NOMO-1 (cell line): ENCODE data around the gene PTAR1.

ENCODE experiments used
- DNase-seq, 2 experiments: peaks; one replicate each; lab custom pipeline; 2025; ENCODE audit not compliant: unreplicated experiment in 2 of 2; lab: John Stamatoyannopoulos, UW

PTAR1 gene

GRCh38 chr9:69753830-69754229 lies 6.0 kb downstream of the PTAR1 start:
- no peak for DNase-seq

DNA sequence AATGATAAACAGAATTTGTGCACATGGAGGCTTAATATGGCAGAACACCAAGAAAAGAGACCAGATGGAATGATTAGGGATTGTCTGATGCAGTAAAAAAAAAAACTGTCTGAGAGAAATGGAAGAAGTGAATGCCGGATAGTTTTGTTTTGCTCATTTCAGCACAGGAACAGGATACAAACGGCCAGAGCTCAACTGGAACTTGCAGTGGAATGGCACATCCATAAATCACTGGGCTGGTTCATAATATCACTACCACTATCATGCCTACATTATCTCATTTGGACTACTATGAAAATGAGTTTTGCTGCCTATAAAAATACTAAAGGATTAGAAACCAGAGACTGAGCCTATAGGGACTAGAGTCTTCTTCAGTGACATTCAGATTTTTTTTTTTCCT lies 9.7 kb downstream of the PTAR1 start:
- no peak for DNase-seq

- DNase-seq: no peak
Observed at GRCh38 chr9:69748304-69748703, 11.5 kb downstream of the PTAR1 start.

DNA sequence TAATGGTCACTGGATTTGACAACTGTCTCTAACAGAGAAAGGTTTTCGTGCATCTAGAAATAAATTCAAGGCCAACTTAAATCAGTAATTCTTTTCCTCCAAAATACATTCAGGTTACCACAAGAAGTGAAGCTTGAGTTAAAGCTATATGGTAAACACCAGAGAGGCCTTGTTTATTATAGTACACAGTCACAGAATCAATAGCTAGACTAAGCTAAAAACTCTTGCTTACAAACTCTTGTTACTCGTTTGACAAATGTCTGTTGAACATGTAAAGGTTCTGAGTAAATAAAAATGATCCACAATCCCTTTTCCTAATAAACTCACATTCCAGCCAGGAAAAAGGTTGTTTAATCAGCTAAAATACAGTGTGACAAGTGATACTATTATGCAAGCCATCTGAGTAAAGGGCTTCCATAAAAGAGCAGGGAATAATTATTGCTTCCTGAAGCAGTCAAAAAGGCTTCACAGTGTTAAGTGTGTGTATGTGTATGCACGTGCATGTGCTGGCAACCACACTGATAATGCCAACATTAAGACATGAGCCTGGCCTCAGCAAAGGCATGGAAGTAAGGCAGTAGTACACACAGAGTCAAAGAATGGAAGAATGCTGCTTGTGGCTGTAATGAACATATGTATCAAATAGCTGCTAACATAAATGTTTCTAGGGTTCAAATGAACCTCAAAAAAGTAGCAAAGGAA lies 12.8 kb downstream of the PTAR1 start:
- DNase-seq: no peak

DNA sequence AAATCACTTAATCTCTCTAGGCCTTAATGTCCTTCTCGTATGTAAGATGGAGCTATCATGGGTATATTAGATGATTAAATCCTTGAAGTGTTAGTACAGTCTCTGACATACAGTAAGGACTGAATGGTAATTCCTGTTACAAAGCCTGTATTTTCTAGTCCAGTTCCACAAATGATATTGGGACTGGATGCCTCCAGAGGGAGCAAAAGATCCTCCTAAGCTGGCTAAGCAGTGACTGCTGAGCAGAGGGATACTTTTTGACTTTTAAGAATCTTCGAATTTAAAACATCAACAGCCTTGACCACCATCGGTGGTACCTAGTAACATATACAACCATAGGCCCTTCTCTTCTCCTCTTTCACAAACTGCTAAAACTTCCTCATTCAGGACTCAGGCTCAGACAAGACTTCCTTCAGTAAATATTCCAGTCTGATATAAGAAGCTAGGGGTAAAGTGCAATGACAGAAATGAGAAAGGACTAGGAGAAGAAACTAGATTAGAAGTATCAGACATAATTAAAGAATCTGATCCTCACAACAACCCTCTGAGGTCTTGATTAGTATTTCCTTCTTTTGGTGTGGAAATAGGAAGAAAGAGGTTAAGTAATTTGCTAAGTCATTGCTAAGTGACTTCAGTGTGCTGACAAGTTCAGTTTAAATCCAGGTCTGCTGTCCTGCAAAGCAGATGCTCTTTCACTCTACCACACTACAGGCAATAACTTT lies 13.9 kb downstream of the PTAR1 start:
- DNase-seq: peak in 1 of 2 experiments; percentile 53

GRCh38 chr9:69744688-69745380 lies 15.0 kb downstream of the PTAR1 start:
- no peak for DNase-seq

- no peak for DNase-seq
Observed at GRCh38 chr9:69743930-69744329, 15.9 kb downstream of the PTAR1 start.

DNA sequence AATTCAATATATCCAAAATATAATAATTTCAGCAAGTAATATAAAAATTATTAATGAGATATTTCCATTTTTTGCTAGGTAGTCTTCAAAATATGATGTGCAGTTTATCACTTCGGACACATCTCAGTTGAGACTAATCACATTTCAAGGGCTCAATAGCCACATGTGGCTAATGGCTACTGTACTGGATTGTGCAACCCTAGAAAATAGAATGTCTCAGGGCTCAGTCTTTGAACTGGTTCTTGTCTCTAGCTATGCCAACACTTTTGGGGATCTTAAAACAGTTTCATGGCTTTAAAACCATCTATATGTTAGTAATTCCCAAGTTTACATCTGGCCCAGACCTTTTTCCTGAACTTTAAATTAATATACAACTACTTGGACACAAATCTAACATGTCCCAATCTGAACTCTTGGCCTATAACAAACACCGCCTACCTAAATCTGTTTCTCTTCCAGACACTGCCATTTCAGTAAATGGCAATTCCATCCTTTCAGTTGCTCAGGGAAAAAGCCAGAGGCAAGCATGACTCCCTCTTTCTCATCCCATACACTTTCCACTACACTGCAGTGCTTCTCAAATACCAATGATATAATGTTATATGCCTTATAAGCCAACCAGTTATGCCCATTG lies 18.8 kb downstream of the PTAR1 start:
- DNase-seq: no peak

GRCh38 chr9:69731348-69731747 lies 28.5 kb downstream of the PTAR1 start:
- DNase-seq: no peak

DNA sequence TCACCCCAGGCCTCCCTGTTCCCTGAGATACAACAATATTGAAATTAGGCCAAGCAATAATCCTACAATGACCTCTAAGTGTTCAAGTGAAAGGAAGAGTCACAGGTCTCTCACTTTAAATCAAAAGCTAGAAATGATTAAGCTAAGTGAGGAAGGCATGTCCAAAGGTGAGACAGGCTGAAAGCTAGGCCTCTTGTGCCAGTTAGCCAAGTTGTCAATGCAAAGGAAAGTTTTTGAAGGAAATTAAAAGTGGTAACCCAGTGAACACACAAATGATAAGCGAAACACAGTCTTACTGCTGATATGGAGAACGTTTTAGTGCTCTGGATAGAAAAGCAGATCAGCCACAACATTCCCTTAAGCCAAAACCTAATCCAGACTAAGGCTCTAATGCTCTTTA lies 39.8 kb downstream of the PTAR1 start:
- DNase-seq: no peak

GRCh38 chr9:69719367-69719766 lies 40.4 kb downstream of the PTAR1 start:
- no peak for DNase-seq

GRCh38 chr9:69718218-69718617 lies 41.6 kb downstream of the PTAR1 start:
- DNase-seq: no peak

DNA sequence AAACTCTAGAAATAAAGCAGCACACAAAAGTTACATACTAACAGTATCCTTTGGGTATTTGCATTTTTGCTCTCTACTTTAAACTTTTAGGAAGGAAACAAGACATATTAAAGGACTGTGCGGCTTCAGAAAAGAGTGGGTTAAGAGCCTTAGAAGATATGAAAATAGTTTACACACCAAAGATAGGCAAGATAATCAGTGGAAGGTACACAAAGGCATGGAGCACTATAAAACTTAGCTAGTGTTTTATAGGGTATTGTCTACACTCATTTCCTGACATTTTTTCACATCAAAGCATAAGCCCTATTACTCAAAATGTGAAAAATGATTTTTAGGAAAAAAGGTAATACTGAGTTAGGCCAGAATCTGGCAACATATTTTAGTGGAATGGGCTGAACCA lies 44.0 kb downstream of the PTAR1 start:
- DNase-seq: no peak

- DNase-seq: no peak
Observed at GRCh38 chr9:69715096-69715495, 44.7 kb downstream of the PTAR1 start.

DNA sequence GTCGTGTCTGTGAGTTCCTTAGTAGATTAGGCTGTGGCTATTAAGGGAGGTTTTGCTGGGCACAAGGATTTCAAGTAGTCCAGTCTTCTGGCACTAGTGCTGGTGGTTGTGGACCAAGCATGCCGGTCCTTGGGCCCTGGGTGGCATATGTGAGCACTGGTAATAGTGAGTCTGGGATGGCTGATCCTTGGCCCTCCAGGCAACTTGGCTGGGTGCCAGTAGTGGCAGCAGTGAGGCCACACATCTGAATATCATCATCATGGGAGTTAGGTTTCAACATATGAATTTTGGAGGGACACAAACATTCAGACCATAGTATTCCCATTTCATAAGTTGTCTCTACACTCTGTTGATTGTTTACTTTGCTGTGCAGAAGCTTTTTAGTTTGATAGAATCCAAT lies 62.3 kb downstream of the PTAR1 start:
- DNase-seq: no peak

- DNase-seq: no peak
Observed at GRCh38 chr9:69696802-69697201, 63.0 kb downstream of the PTAR1 start.

DNA sequence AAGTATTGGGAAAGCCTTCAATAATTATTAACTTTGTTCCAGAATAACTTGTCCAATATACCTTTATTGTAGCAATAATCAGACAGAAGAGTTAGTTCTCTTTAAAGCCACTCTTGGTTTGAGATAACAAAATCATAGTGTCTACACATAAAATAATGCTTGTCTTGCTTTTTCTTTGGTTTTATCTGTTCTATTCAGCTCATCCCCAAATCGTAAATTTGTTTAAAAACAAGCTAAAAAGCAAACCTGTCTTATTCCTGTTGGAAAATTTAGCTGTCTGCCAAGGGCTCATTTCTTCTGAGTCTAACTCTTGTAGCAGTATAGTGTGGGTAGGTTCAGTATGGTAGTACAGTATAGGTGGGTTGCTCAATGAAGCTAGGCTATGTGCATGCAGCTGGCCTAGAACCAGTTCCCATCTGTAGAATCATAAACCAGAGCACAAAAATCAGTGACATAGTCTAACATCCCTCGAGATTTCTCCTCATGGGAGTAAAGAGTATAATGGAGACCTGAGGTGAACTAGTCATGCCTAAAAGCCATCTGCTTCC lies 69.7 kb downstream of the PTAR1 start:
- DNase-seq: no peak

DNA sequence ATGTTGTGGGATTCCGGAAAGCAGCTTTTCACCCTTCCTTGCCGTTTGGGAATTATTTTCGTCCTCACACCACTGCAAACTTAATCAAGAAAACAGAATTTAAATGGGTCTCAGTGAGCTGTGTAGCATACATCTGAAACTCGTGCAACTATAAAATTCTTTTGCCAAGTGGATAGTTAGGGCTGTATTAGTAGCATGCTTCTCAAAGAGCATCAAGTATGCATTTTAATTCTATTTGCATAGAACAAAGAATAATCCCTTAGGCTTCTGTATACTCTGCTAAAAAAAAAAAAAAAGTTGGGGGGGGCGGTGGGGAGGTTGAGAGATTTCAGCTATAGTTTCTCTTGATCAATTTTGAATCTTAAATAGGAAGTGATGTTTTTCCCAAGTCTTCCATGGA lies 75.9 kb downstream of the PTAR1 start:
- DNase-seq: no peak

- DNase-seq: no peak
Observed at GRCh38 chr9:69678843-69679538, 80.8 kb downstream of the PTAR1 start.

DNA sequence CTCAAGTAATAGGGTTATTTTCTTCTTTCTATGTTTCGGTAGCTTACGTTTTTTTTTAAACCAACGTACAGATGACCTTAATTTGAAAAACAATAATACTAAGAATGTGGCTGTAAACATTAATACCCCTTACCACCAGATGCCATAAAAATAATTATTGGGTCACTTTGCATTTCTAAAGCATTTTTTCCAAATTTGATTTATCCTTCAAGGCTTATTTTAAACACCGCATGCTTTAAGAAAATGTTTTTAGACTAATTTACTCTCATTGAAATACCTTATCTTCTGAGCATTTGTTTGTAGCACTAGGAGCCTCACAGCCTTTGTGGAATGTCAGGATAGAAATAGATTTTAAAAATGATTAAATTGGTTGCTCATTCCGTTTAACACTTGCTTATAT lies 81.9 kb downstream of the PTAR1 start:
- no peak for DNase-seq

- no peak for DNase-seq
Observed at GRCh38 chr9:69675563-69675962, 84.2 kb downstream of the PTAR1 start.
